H9 (cell line): Measurements from ENCODE around the gene SLC23A1. TPM values are rescaled to one million over a fixed set of nuclear protein-coding genes. Genes with fewer than 3 reads are reported as not detected.

ENCODE experiments used
- DNase-seq: peaks from one replicate; pipeline ENCODE4 v3.0.0-alpha.2; 2017
- H2AFZ ChIP-seq: one replicate; pipeline ENCODE4 v1.6.1; 2013; ENCODE audit warnings: mild to moderate bottlenecking, low read length, control low read depth, moderate library complexity
- H2AK5ac ChIP-seq: 2 replicates; pipeline ENCODE4 v1.6.1; 2013; ENCODE audit warnings: low read length, control low read depth, mixed read lengths; ENCODE audit not compliant: insufficient read length
- H2BK120ac ChIP-seq: one replicate; pipeline ENCODE4 v1.6.1; 2013; ENCODE audit warnings: low read depth, mild to moderate bottlenecking, low read length, control low read depth, inconsistent platforms; ENCODE audit not compliant: poor library complexity, severe bottlenecking
- H2BK12ac ChIP-seq: 2 replicates; pipeline ENCODE4 v1.6.1; 2013; ENCODE audit warnings: low read length, control low read depth, mixed read lengths, low read depth; ENCODE audit not compliant: insufficient read length
- H2BK15ac ChIP-seq: 2 replicates; pipeline ENCODE4 v1.6.1; 2013; ENCODE audit warnings: low read depth, low read length, control low read depth
- H2BK20ac ChIP-seq: one replicate; pipeline ENCODE4 v1.6.1; 2013; ENCODE audit warnings: low read depth, mild to moderate bottlenecking, low read length, control low read depth, inconsistent platforms; ENCODE audit not compliant: poor library complexity, severe bottlenecking
- H2BK5ac ChIP-seq: 2 replicates; pipeline ENCODE4 v1.6.1; 2013; ENCODE audit warnings: low read length, control low read depth, mixed read lengths; ENCODE audit not compliant: insufficient read length
- H3K14ac ChIP-seq: 2 replicates; pipeline ENCODE4 v1.6.1; 2013; ENCODE audit warnings: low read length, control low read depth; ENCODE audit not compliant: insufficient read depth
- H3K18ac ChIP-seq: 2 replicates; pipeline ENCODE4 v1.6.1; 2013; ENCODE audit warnings: low read depth, mild to moderate bottlenecking, mixed read lengths, low read length, control low read depth; ENCODE audit not compliant: insufficient read length
- H3K23ac ChIP-seq: 2 replicates; pipeline ENCODE4 v1.6.1; 2013; ENCODE audit warnings: low read length, control low read depth, mixed read lengths, low read depth; ENCODE audit not compliant: insufficient read length
- H3K23me2 ChIP-seq: 2 replicates; pipeline ENCODE4 v1.6.1; 2013; ENCODE audit warnings: low read depth, mild to moderate bottlenecking, mixed read lengths, low read length, control low read depth; ENCODE audit not compliant: insufficient read length, poor library complexity, severe bottlenecking
- H3K27ac ChIP-seq: 2 replicates; pipeline ENCODE4 v1.5.1; 2013; ENCODE audit warnings: low read length, control low read depth, mixed read lengths, low read depth; ENCODE audit not compliant: insufficient read length
- H3K27me3 ChIP-seq: 2 replicates; pipeline ENCODE4 v1.6.1; 2013; ENCODE audit warnings: low read length, control low read depth, inconsistent platforms; ENCODE audit not compliant: insufficient read depth
- H3K4ac ChIP-seq: 2 replicates; pipeline ENCODE4 v1.6.1; 2013; ENCODE audit warnings: low read depth, mild to moderate bottlenecking, control low read depth, inconsistent platforms, low read length, moderate library complexity
- H3K4me1 ChIP-seq: 2 replicates; pipeline ENCODE4 v1.6.1; 2013; ENCODE audit warnings: low read length, control low read depth, inconsistent platforms; ENCODE audit not compliant: insufficient read depth
- H3K4me2 ChIP-seq: 2 replicates; pipeline ENCODE4 v1.6.1; 2013; ENCODE audit warnings: low read length, control low read depth, mixed read lengths; ENCODE audit not compliant: insufficient read length, insufficient read depth
- H3K56ac ChIP-seq: 2 replicates; pipeline ENCODE4 v1.6.1; 2013; ENCODE audit warnings: low read depth, mild to moderate bottlenecking, mixed read lengths, low read length, control low read depth; ENCODE audit not compliant: insufficient read length
- H3K79me1 ChIP-seq: 2 replicates; pipeline ENCODE4 v1.6.1; 2013; ENCODE audit warnings: low read depth, mild to moderate bottlenecking, moderate library complexity, low read length, control low read depth, inconsistent platforms; ENCODE audit not compliant: insufficient read depth, poor library complexity, severe bottlenecking
- H3K79me2 ChIP-seq: 2 replicates; pipeline ENCODE4 v1.6.1; 2013; ENCODE audit warnings: low read length, control low read depth, inconsistent platforms; ENCODE audit not compliant: insufficient read depth
- H3K9ac ChIP-seq: 2 replicates; pipeline ENCODE4 v1.6.1; 2013; ENCODE audit warnings: low read length, control low read depth, mixed read lengths; ENCODE audit not compliant: insufficient read length; ENCODE audit errors: extremely low read depth
- H3K9me3 ChIP-seq: one replicate; pipeline ENCODE4 v1.6.1; 2013; ENCODE audit warnings: low read depth, low read length, inconsistent platforms; ENCODE audit not compliant: control insufficient read depth
- H3T11ph ChIP-seq: one replicate; pipeline ENCODE4 v1.6.1; 2013; ENCODE audit warnings: mild to moderate bottlenecking, low read length, control low read depth, inconsistent platforms
- H4K20me1 ChIP-seq: one replicate; pipeline ENCODE4 v1.6.1; 2013; ENCODE audit not compliant: control insufficient read depth, insufficient read length, insufficient read depth
- H4K5ac ChIP-seq: 2 replicates; pipeline ENCODE4 v1.6.1; 2013; ENCODE audit warnings: low read depth, mild to moderate bottlenecking, mixed read lengths, low read length, control low read depth; ENCODE audit not compliant: insufficient read length
- H4K8ac ChIP-seq: replicated peaks from 2 replicates; pipeline ENCODE4 v1.6.1; 2013; ENCODE audit warnings: low read length, control low read depth, mixed read lengths, low read depth; ENCODE audit not compliant: insufficient read length
- H4K91ac ChIP-seq: 2 replicates; pipeline ENCODE4 v1.6.1; 2013; ENCODE audit warnings: low read depth, mild to moderate bottlenecking, moderate library complexity, mixed read lengths, low read length, control low read depth; ENCODE audit not compliant: insufficient read length
- H3K27ac Mint-ChIP-seq, 3 experiments: 2 replicates in 2 of 3; 3 replicates in 1 of 3; pipeline ENCODE4 v1.8.0; 2020 to 2021; ENCODE audit warnings: mixed read lengths in 3 of 3, mild to moderate bottlenecking in 1 of 3, moderate library complexity in 1 of 3
- H3K27me3 Mint-ChIP-seq: 2 replicates; pipeline ENCODE4 v1.8.0; 2021; ENCODE audit warnings: low read depth, mild to moderate bottlenecking, moderate library complexity, mixed read lengths
- H3K36me3 Mint-ChIP-seq, 3 experiments: 2 replicates in 2 of 3; 3 replicates in 1 of 3; pipeline ENCODE4 v1.8.0; 2020 to 2021; ENCODE audit warnings: low read depth in 3 of 3, mixed read lengths in 3 of 3; ENCODE audit not compliant: insufficient read depth in 1 of 3
- H3K4me1 Mint-ChIP-seq, 2 experiments: 2 replicates each; pipeline ENCODE4 v1.8.0; 2020; ENCODE audit warnings: mixed read lengths in 2 of 2
- H3K4me3 Mint-ChIP-seq, 2 experiments: 2 replicates in 1 of 2; 3 replicates in 1 of 2; pipeline ENCODE4 v1.8.0; 2020 to 2021; ENCODE audit warnings: mild to moderate bottlenecking in 2 of 2, mixed read lengths in 2 of 2, moderate library complexity in 1 of 2
- H3K9me3 Mint-ChIP-seq, 2 experiments: 2 replicates in 1 of 2; 3 replicates in 1 of 2; pipeline ENCODE4 v1.8.0; 2020; ENCODE audit warnings: mild to moderate bottlenecking in 2 of 2, mixed read lengths in 2 of 2, moderate library complexity in 1 of 2
- WGBS: extraction: QIAGEN DNeasy Blood & Tissue Kit; methylation state at CpG from one replicate; pipeline ENCODE4 v1.1.7; 2013; ENCODE audit warnings: missing lambda C conversion rate, low lambda C conversion rate, mixed read lengths; ENCODE audit not compliant: insufficient read length; ENCODE audit errors: extremely low coverage; 5-methylcytosine and 5-hydroxymethylcytosine counted together
- total RNA-seq: library from RNA; stranded (reverse); gene quantifications from 2 replicates; pipeline ENCODE4 v1.2.1, GENCODE V29; 2021
- TF ChIP-seq, protein P1 (sequence below): fragments of 200-600 bp; sonication (generic); conservative IDR thresholded peaks from 3 replicates; pipeline ENCODE4 v1.8.0; 2021; ENCODE audit warnings: antibody characterized with exemption, mild to moderate bottlenecking

SLC23A1 gene
- total RNA-seq, 1 experiment from 2014 or later, result not detected

DNA sequence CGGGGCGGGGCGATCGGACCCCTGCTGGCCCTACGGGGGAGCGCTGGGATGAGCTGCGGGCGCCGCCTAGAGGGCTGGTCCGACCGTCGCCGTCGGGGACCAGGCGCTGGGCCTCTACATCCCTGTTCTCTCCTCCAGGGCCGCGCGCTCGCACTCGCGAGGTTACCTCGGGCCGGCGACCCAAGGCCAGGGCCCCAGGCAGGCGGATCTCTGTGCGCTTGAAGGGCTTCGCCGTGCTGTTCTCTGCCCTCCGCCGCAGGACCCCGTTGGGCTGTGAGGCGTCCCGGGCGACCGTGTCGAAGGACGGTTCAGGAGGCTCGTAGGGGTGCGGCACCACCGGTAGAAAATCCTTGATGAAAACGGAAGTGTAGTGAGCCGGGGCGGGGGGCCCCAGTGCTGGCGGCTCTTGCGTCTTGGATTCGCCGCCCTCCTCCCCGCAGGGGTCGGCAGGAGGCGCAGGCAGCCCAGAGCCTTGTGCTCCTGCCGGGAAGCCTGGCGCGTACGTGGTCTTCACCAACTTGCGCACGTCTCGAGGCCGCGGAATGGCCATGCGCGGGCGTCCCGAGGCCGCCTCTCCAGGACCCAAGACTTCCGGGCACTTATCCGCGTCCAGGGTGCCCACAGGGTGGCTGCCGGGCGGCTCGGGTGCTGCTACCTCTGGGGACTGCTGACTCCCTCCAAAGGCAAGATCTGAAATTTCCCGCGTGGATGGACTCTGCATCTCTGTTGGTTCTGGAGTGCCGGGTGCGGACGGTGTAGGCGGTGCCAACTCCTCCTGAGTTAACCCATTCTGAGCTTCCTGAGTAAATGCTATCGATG, 9.8 kb upstream of the SLC23A1 start:
- H3T11ph ChIP-seq, result no peak overlapping the region
- H2BK120ac ChIP-seq, result no peak overlapping the region
- H3K23me2 ChIP-seq, result peaks cover 22% of the 10 kb centered on the region
- H3K14ac ChIP-seq, result 0 out of 2 replicates have a peak overlapping the region, but pooled peaks have one; percentile 7
- H3K27ac Mint-ChIP-seq, result peak overlapping the region in 1 of 3 experiments; percentile 87; a peak in 1 of 7 replicates
- H2AFZ ChIP-seq, result no peak overlapping the region
- no peaks in the 10 kb centered on the region for H3K79me1 ChIP-seq
- no peak overlapping the region for H4K5ac ChIP-seq
- no CpG with 5 or more reads among the region's 77 CpGs for WGBS
- H3K4ac ChIP-seq, result no peak overlapping the region
- DNase-seq, result peak; percentile 91
- peaks cover 7% of the 10 kb centered on the region; the same call in 1 of the 2 replicates for H3K4me1 ChIP-seq
- no peak overlapping the region for H2BK5ac ChIP-seq
- TF ChIP-seq, protein P1, sequence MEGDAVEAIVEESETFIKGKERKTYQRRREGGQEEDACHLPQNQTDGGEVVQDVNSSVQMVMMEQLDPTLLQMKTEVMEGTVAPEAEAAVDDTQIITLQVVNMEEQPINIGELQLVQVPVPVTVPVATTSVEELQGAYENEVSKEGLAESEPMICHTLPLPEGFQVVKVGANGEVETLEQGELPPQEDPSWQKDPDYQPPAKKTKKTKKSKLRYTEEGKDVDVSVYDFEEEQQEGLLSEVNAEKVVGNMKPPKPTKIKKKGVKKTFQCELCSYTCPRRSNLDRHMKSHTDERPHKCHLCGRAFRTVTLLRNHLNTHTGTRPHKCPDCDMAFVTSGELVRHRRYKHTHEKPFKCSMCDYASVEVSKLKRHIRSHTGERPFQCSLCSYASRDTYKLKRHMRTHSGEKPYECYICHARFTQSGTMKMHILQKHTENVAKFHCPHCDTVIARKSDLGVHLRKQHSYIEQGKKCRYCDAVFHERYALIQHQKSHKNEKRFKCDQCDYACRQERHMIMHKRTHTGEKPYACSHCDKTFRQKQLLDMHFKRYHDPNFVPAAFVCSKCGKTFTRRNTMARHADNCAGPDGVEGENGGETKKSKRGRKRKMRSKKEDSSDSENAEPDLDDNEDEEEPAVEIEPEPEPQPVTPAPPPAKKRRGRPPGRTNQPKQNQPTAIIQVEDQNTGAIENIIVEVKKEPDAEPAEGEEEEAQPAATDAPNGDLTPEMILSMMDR, result peak; percentile 83
- peaks cover 2% of the 10 kb centered on the region for H4K20me1 ChIP-seq
- H3K9me3 ChIP-seq, result no peaks in the 10 kb centered on the region
- no peak overlapping the region for H2BK15ac ChIP-seq
- peaks cover 26 to 53% of the 10 kb centered on the region in 2 experiments for H3K4me1 Mint-ChIP-seq
- H3K36me3 Mint-ChIP-seq, result peaks cover 0 to 6% (median 0%) of the 10 kb centered on the region in 3 experiments; a peak in 5 of 7 replicates
- no peak overlapping the region for H4K8ac ChIP-seq
- peak overlapping the region; percentile 85 for H3K4me2 ChIP-seq
- H2AK5ac ChIP-seq, result no peak overlapping the region
- H3K79me2 ChIP-seq, result no peaks in the 10 kb centered on the region
- no peak overlapping the region for H4K91ac ChIP-seq
- H2BK12ac ChIP-seq, result no peak overlapping the region
- no peak overlapping the region for H3K23ac ChIP-seq
- peaks cover 8% of the 10 kb centered on the region for H3K27me3 ChIP-seq
- no peaks in the 10 kb centered on the region for H3K9me3 Mint-ChIP-seq
- no peak overlapping the region for H2BK20ac ChIP-seq
- H3K9ac ChIP-seq, result no peak overlapping the region
- H3K4me3 Mint-ChIP-seq, result peak overlapping the region; percentile 79 to 88
- no peak overlapping the region for H3K27ac ChIP-seq
- no peak overlapping the region for H3K56ac ChIP-seq
- peak overlapping the region; percentile 53 for H3K18ac ChIP-seq
- peaks cover 31% of the 10 kb centered on the region for H3K27me3 Mint-ChIP-seq
